HG03571 (cell line): ENCODE data around the gene ABLIM2.

ENCODE experiments used
- ATAC-seq: cut with Tn5 transposase; IDR thresholded peaks from one replicate; pipeline ENCODE4 v1.9.1; 2021; ENCODE audit not compliant: unreplicated experiment

ABLIM2 gene

DNA sequence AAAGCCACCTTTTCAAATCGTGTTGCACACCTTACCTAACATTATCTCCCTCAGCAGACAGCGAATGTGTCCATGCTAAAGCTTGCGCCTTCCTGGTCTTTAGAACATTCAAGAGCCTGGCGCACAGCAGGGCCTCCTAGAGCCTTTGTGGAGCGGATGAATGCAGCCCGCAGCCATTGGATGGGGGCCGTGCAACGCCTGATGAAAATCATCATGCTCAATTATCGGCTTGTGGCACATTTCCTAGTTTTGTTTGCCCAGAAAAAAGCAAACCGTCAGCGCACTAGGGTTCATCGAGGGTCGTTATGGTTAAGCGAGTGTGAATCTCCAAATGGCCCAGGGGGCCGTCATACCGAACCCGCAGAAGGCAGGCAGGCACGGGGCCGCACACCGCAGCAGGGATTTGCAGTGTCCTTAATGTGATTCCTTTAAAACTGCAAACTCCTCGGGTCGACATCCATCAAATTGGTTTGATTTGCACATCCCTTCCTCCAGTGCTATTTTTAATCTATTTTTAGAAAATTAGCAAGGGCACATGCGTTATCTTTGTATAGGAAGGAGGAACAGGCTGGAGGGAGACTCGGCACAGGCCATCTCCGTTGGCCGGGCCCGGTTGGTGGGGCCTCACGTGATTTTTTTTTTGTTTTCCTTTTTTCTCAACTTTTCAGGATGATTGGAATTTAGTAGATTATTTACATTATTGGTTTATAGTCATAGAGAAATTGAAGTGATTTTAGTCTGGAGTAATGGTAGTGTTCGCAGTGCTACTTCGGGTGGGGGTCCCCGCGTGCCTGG, 53.1 kb downstream of the ABLIM2 start:
- ATAC-seq: no peak

DNA sequence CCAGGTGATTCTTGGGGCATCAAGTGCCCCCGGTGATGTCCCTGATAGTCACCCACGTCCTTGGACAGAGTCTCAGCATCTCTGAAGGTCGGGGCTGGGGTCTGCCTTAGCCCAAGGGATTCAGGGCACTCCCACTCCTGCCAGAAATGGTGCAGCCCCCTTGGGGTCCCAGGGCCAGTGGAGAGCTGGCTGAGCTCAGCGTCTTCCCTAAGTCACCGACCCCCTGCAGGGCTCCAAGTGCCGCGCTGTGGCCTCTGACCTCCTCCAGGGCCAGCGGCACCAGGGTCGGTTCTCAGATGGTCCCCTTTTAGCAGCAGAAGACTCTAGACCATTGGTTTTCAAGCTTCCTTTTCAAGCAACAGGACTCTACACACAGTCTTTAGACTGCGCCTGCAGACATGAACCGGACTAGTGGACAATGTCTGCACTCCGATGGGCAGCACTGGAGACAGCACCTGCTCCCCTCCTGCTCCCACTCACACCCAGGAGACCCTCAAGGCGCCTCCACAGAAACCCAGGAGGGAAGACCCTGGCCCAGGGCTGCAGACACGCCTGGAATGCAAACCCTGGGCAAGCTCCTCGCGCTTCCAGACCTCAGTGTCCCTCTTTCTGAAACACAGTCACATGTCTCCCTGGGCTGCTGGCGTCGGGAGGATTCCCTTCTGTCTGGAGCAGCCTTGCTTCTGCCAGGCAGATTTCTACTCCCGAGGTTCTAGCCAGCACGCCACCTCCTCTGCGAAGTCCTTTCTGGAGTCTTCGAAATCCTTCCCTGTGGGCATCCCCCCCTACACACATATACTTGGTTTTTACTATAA, 53.9 kb downstream of the ABLIM2 start:
- ATAC-seq: no peak

DNA sequence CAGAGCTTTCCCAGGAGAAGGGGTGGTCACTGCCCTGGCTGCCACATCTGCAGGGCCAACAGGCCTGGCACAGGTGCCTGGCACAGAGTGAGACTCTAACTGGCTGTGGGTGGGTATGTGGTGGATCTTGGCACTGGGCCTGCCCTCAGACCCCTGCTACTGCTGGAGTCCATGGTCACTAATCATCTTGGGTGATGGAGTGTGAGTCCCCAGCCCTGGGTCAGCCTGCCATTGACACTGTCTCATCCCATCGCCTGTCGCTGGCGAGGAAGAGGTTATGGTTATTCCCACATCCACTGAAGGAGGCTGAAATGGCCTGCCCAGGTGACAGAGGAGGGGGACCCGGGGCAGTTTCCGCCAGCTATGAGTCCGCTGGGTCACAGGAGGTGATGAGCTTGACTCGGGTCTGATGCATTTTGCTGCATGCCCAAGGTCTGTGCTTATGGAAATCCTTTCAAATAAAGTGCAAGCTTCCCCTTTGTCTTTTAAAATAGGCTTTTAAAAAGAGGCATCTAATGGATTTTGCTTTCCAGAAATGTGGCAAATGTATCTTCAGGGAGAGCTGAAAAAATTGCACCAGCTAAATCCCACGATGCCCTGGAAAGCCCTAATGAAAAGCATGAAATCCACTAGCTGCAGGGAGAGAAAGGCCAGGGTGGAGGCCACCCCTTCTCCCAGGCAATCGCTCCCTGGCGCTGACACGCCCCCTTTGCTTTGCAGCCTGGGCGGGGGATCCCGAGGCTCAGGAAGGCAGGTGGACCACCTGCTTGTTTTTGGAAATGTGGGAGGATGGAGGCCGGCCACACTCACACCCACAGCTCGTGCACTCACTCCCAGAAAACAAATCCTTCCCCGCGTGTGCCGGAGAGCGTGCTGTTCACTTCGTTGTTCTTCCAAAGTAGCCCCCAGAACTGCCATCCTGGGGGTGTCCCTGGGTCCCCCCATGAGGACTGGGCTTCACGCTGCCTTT, 54.9 kb downstream of the ABLIM2 start:
- no peak for ATAC-seq

DNA sequence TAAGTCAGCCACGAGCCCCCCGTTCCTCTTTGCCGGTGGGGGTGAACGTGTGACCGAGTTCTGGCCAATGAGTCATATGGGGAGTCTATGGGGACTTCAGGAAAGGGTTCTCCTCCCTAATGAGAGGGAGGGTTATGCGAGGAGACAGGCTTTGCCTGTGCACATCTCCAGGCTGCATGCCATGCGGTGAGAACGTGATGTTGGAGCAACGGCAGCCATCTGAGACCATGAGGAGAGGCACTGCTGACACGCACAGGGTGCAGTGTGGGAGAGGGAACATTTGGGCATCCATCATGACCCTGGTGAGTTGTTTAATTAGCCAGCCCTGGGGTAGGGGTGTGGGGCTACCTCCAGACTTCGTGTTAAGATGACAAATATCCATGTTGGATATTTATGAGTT, 55.8 kb downstream of the ABLIM2 start:
- ATAC-seq: no peak

DNA sequence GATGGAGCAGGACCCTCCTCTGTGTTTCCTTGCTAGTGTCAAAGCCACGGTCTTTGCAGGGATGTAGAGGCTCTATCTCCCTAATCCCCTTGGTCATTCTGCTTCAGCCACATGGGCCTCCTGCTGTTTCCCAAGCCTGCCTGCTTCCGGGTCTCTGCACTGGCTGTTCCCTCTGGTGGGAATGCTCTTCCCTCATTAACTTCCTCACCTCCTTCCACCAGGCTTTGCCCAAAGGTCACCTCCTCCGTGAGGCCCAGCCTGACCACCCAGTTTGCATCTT, 56.6 kb downstream of the ABLIM2 start:
- no peak for ATAC-seq

DNA sequence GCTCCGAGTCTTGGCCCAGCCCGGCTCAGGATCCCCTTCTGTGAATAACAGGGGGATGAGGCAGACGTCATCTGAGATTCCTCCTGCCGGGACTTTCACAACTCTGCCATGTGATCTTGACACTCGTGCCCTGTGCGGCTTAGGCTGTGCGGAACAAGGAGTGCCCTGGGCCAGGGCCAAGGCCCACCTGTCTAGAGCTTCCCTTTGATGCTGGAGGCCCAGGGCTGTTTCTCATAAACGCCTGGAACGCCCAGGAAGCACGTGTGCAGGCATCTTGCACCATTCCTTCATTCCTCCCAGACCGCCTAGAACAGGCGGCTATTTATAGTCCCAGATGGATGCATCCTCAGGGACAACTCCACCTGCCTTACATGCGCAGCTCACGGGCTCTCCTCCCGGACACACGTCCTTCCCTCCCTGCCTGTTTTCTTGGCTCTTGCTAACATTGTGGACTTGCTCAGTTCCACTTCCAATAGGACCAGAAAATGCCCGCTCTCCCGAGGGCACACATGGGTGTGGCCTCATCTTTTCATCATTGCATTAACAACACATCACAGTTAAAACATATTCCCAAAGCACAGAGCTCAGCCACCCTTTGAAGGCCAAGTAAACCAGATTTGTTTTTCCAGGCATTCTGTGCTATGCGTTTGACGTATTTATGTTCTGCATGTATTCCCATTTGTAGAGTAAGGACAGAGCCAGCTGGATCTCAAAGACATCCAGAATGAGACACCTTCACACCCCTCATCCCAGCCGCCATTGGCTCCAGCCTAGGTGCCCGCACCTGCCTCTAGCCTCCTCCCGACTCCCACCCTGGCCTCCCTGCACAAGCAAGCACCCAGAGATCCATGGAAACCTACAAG, 57.2 kb downstream of the ABLIM2 start:
- no peak for ATAC-seq

DNA sequence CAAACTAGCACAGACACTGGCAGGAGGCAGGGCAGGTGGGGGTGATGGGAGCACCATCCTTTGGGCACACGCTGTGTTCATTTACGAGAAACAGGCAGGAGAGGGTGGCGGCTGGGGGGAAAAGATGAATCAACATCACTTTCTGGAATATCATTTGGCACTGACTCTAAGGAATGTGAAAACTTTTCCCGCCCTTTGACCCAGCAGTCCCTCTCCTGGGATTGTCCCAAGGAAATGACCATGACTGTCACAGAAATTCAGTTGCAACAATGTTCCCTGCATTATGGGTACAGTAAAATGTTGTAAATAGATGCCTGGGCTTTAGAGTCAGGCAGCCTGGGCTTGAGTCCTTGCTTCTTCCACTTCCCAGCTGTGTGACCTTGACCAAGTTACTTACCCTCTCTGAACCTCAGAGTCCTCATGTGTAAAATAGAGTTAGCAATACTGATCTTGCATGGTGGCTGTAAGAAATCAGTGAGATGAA, 58.6 kb downstream of the ABLIM2 start:
- ATAC-seq: no peak

DNA sequence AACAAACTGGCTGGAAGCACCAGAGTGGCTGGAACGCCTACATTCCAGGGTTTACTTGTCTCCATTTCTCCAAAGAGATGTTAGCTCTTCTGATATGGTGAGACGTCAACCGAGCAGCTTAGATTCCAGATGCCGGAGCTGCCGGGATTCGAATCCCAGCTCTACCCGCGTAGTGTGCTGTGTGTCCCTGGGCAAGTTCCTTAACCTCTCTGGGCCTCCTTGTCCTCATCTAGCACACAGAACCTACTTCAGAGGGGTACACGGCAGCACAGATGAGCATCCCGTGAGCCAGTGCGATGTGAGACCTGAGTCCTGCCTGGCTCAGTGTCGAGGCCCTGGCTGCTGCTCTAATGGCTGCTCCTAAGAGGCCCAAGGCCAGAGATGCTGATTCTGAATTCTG, 60.1 kb downstream of the ABLIM2 start:
- ATAC-seq: no peak

DNA sequence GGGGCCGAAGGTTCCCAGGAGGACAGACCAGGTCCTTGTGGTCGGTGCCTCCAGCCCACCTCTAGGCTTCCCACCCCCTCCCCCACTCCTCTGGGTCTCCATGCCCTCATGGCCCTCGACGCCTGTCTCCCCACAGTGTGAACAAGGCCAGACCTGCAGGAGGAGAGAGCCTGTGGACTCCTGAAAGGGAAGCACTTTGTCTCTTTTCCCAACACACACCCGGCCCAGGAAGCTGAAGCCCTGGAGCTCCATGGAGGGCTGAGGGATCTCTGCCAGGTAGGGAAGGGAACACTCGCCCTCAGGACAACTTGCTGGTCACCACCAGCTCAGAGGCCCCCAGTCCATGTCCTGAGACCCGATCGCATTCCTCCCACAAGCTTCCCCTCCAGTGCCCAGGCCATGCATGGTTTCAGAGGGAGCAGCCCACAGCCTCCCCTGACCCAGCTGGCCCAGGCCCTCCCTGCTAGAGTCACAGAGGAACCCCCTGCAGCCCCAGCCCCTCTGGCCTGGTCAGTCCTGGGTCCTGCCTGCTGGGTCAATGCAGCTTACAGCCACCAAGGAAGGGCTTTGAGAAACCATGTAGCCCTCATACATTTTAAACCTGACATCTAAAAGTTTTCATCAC, 60.8 kb downstream of the ABLIM2 start:
- no peak for ATAC-seq

DNA sequence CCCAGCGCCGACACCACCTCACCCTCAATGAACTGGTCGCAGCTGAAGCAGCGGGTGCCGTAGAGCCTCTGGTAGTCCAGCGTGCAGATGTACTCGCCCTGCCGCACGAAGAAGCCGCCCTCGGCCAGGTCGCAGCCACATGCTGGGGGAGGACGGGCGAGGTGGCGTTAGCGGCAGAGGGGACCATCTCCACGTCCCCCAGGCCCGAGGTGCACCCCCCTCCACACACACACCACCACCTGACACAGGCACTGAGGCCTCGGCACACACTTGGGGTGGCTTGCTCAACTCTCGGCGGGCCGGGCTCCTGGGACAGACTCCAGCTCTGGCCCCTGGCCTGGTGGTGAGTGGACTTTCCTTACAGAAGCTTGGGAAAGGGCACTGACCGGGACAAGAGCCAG, 61.5 kb downstream of the ABLIM2 start:
- no peak for ATAC-seq

DNA sequence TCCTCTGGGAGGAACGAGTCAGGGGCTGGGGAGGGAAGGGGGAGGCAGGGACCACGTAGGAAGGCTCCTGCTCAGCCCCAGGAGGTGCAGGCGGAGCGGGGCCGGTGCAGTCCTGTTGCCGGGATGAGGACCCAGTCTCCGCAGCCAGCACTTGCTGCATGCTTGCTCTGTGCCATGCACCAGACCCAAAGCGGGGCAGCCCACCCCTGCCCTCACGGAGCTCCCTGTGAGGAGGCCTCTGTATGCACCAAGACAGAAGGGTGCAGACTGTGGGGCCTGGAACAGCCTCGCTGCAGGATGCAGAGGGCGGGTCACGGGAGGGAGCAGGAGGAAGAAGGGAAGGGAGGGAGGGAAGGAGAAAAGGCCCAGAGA, 61.9 kb downstream of the ABLIM2 start:
- no peak for ATAC-seq

DNA sequence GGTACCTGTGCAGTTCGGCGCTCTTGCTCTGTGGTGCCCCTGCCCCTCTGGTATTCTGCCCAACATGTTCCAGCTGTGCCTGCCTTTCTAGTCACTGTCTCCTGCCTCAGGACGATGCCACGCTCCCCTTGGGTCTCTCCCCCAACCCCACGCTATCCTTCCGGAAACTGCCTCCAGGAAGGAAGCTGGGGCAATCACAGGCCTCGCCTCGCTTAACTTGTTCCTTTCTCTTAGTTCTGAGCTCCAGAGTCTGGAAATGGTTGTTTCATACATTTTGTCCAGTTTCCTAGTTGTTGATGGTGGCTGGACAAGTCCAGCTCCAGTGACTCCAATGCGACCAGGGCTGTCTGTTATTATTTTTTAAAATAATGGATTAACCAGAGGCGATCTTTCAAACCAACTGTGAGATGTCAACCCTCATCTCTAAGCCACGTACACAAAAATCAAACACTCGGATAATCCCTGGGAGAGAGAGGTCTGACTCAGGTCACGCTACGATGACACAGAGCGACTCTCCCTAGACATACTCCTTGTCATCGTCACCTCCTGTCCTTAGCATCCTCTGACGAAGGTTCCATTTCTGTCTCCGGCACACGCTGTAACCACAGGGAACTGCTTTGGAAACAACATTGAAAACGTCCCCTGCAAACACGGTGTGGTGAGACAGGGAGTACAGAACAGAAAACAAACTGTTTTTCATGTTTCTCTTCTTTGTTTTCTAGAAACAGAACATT, 62.5 kb downstream of the ABLIM2 start:
- ATAC-seq: no peak

DNA sequence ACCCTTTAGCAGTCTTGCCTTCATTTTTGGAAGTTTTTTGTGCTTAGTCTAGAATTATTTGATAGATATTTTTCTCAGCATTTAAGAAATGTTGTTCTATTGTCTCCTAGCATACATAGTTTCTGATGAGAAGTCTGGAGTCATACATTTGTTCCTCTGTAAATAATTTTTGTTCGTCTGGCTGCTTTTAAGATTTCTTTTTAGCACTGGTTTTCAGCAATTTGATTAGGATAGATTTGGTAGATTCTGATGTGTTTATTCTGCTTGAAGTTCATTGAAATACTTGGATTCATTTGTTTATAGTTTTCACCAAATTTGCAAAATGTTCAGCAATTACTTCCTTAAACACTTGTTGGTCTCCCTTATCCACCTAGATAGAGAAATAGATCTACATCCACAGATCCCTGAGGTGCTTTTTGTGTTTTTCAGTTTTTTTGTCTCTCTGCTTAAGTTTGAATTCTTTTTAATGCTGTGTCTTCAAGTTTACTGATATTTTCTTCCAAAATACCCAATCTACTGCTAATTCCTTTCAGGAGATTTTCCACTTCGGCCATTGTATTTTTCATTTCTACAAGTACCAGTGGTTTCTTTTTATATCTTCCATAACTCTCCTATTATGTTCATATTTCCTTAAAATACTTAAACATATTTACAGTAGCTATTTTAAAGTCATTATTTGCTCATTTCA, 64.9 kb downstream of the ABLIM2 start:
- ATAC-seq: no peak

DNA sequence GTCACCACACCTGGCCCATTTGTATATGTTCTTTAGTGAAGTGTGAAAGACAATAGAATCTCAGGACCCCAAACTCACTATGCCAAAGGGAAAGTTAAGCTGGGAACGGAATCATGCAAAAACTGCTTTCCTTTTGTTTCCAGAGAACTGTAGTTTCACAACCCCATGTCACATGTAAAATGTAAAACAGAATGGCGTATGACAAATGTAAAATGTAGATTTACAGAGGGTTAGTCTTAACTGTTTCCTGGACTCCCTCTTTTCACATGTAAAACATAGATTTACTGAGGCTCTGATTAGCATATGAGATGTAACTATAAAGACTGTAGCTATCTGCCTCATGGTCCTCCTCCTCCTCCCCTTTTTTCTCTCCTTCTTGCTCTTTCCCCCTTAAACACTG, 66.3 kb downstream of the ABLIM2 start:
- ATAC-seq: no peak

DNA sequence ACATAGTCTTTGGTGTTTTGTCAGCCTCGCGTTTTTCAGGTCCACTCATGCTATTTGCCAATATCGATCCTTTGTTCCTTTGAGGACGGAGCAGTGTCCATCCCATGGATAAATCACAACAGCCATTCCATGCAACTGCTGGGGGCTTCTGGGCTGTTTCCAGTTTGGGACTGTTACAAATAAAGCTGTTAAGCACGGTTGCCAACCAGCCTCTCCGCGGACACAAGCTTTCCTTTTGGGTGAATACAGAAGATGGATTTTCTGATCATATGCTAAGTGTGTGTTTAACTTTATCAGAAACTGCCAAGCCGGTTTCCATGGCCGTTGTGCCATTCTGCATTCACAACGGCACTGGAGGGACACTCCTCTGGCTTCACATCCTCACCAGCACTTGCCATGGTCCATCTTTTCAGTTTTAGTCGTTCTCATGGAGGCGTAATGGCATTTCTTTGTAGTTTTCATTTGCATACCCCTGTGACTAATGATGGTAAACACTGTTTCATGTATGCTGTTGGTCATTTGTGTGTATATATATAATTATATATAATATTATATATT, 67.8 kb downstream of the ABLIM2 start:
- ATAC-seq: no peak

DNA sequence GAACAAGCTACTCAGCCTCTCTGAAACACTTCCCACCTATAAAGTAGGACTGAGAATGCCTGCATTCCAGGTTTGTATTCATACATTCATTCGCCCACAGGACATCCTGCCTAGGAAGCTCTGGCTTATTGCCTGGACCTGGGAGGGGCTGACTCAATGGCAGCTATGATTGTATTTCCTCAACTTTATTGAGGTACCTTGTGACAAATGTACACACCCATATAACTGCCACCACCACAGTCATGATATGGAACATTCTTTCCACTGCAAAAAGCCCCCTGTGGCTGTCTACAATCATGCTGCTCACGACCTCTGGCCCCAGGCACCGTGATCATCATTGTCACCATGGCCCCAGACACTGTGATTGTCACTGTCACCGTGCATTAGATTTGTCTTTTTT, 68.3 kb downstream of the ABLIM2 start:
- ATAC-seq: no peak

DNA sequence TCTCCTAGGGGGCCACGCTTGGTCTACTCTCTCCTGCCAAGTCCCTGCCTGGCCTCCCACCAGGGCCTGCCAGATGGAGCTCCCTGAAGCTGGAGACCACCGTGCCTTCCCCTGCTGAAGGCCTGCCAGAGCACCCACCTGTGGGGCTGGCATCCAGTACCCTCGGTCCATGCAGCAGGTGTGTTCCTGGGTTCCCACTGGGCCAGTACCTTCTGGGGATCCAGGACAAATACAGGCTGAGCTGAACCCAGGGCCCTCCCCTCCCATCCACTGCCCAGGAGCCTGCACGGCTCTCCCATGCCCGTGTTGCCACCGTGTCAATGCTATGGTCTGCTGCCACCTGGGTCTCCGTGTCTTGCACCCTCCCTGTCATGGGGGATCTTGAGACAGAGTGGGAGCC, 68.8 kb downstream of the ABLIM2 start:
- ATAC-seq: no peak

DNA sequence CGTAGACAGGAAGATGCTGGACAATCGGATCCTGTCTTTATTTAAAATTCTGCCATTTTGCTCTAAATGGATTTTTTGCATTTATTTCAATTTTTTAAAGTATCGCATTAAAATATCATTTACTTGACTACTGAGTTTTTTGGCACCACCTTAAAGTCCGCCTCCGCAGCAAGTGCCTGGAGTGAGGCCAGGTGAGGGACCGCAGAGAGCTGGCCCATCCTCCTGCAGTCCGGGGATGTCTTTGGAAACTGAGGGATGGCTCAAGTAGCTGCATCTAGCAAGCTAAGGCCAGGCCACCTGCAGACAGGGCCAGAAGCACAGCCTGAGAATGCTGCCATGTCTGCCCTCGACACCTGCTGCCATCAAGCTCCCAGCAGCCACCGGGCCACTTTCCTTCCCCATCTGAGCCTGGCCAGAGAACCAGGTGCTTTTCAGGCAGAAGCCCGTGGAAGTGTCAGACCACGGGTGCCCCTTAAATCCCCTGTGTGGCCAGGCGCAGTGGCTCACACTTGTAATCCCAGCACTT, 69.6 kb downstream of the ABLIM2 start:
- ATAC-seq: no peak
